Mesenchymal stem cell (in vitro differentiated cells and primary cell): ENCODE results near the gene OLFM2.

Experiments
- DNase-seq: peaks from one replicate; pipeline ENCODE4 v3.0.0-alpha.2; 2013
- H2AFZ ChIP-seq: one replicate; pipeline ENCODE4 v1.6.1; 2013; ENCODE audit warnings: low read depth, mild to moderate bottlenecking, control low read depth, inconsistent platforms, low read length, moderate library complexity
- H2AK5ac ChIP-seq: 2 replicates; pipeline ENCODE4 v1.6.1; 2013; ENCODE audit warnings: low read length, moderate library complexity, mild to moderate bottlenecking, inconsistent platforms; ENCODE audit not compliant: severe bottlenecking
- H2BK120ac ChIP-seq: one replicate; pipeline ENCODE4 v1.6.1; 2013; ENCODE audit warnings: low read depth, mild to moderate bottlenecking, inconsistent platforms, low read length, moderate library complexity
- H2BK12ac ChIP-seq, 2 experiments: one replicate each; pipeline ENCODE4 v1.6.1; 2013; ENCODE audit warnings: inconsistent platforms in 2 of 2, low read length in 2 of 2, mild to moderate bottlenecking in 2 of 2, moderate library complexity in 2 of 2, control low read depth in 1 of 2
- H2BK15ac ChIP-seq: one replicate; pipeline ENCODE4 v1.6.1; 2013; ENCODE audit warnings: mild to moderate bottlenecking, low read depth, inconsistent platforms; ENCODE audit not compliant: poor library complexity, severe bottlenecking
- H2BK5ac ChIP-seq: 2 replicates; pipeline ENCODE4 v1.6.1; 2013; ENCODE audit warnings: low read depth, mild to moderate bottlenecking, low read length, control low read depth, inconsistent platforms; ENCODE audit not compliant: poor library complexity, severe bottlenecking
- H3K14ac ChIP-seq, 2 experiments: one replicate each; pipeline ENCODE4 v1.6.1; 2013; ENCODE audit warnings: inconsistent platforms in 2 of 2, low read length in 2 of 2, control low read depth in 1 of 2, mild to moderate bottlenecking in 1 of 2, moderate library complexity in 1 of 2
- H3K18ac ChIP-seq, 2 experiments: one replicate each; pipeline ENCODE4 v1.6.1; 2013; ENCODE audit warnings: inconsistent platforms in 2 of 2, low read length in 2 of 2, control low read depth in 1 of 2, low read depth in 1 of 2, mild to moderate bottlenecking in 1 of 2
- H3K23ac ChIP-seq, 2 experiments: one replicate each; pipeline ENCODE4 v1.6.1; 2013; ENCODE audit warnings: inconsistent platforms in 2 of 2, low read length in 2 of 2, mild to moderate bottlenecking in 2 of 2, moderate library complexity in 2 of 2, control low read depth in 1 of 2
- H3K27ac ChIP-seq: 2 replicates; pipeline ENCODE4 v1.5.1; 2013; ENCODE audit warnings: mild to moderate bottlenecking, moderate library complexity, low read length, control low read depth, inconsistent platforms; ENCODE audit not compliant: poor library complexity, severe bottlenecking
- H3K27me3 ChIP-seq, 2 experiments: 2 replicates each; pipeline versions ENCODE4 v1.6.1 to v1.7.0; 2013; ENCODE audit warnings: low read length in 2 of 2, mild to moderate bottlenecking in 2 of 2, moderate library complexity in 2 of 2, control low read depth in 1 of 2, inconsistent platforms in 1 of 2; ENCODE audit not compliant: control insufficient read depth in 1 of 2, insufficient read depth in 1 of 2
- H3K36me3 ChIP-seq, 2 experiments: 2 replicates each; pipeline versions ENCODE4 v1.6.1 to v1.7.0; 2013; ENCODE audit warnings: low read length in 2 of 2, control low read depth in 1 of 2, inconsistent platforms in 1 of 2, low read depth in 1 of 2, mild to moderate bottlenecking in 1 of 2; ENCODE audit not compliant: insufficient read depth in 2 of 2, control insufficient read depth in 1 of 2
- H3K4ac ChIP-seq, 2 experiments: one replicate each; pipeline ENCODE4 v1.6.1; 2013; ENCODE audit warnings: inconsistent platforms in 2 of 2, low read length in 2 of 2, mild to moderate bottlenecking in 2 of 2, moderate library complexity in 2 of 2, control low read depth in 1 of 2, low read depth in 1 of 2
- H3K4me1 ChIP-seq: 2 replicates; pipeline ENCODE4 v1.6.1; 2013; ENCODE audit warnings: low read depth, low read length, control low read depth; ENCODE audit not compliant: control insufficient read depth, insufficient read depth
- H3K4me2 ChIP-seq: 2 replicates; pipeline ENCODE4 v1.6.1; 2013; ENCODE audit warnings: low read length, mild to moderate bottlenecking, inconsistent platforms; ENCODE audit not compliant: poor library complexity, severe bottlenecking
- H3K4me3 ChIP-seq, 2 experiments: 2 replicates each; pipeline versions ENCODE4 v1.5.1 to v1.7.0; 2013; ENCODE audit warnings: low read length in 2 of 2, mild to moderate bottlenecking in 2 of 2, control low read depth in 1 of 2, low read depth in 1 of 2; ENCODE audit not compliant: insufficient read depth in 1 of 2
- H3K79me1 ChIP-seq: replicated peaks from 2 replicates; pipeline ENCODE4 v1.6.1; 2013; ENCODE audit warnings: mild to moderate bottlenecking, control low read depth, low read length, inconsistent platforms; ENCODE audit not compliant: poor library complexity, severe bottlenecking
- H3K9ac ChIP-seq: 2 replicates; pipeline ENCODE4 v1.7.0; 2013; ENCODE audit warnings: mild to moderate bottlenecking, low read length, moderate library complexity
- H3K9me3 ChIP-seq: 2 replicates; pipeline ENCODE4 v1.7.0; 2013; ENCODE audit warnings: mild to moderate bottlenecking, low read length; ENCODE audit not compliant: control insufficient read depth
- H4K8ac ChIP-seq: one replicate; pipeline ENCODE4 v1.6.1; 2013; ENCODE audit warnings: inconsistent platforms, mild to moderate bottlenecking, low read length, moderate library complexity
- H4K91ac ChIP-seq: one replicate; pipeline ENCODE4 v1.6.1; 2013; ENCODE audit warnings: mild to moderate bottlenecking, low read length, inconsistent platforms
- WGBS: methylation state at CpG from one replicate; pipeline ENCODE4 v1.1.7; 2013; ENCODE audit warnings: mixed read lengths; 5-methylcytosine and 5-hydroxymethylcytosine counted together

The OLFM2 gene

DNA sequence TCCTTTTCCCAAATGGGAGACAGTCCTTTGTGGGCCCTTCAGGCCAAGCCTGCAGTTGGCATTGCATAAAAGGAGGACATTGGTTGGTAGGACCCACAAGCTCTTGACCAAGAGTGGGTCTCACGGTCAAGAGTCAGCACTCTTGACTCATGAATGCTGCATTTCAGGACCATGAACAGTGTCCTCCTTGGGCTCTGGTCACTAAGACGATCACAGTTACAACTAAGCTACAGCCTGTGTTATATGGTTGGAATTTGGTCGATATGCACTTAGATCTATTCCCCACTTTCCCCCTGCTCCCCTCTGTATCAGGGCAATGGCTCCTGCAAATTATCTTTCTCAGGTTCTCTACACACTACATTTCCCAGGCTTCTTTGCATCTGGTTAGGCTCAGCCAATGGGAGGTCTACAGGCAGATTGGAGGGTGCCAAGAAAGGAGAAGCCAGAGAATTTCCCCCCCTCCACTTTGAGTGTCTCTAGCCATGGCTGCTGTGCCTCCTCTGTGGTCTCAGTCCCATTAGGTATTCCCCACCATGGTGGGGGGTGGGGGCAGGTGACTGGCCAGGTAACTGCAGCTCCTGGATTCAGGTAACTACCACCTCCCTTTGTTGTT is 3.1 kb upstream of the OLFM2 start:
- Histone ChIP-seq H3K9ac (no peak overlapping the region), H3K4me1 (peaks cover 10% of the 10 kb centered on the region), H2AK5ac (no peak overlapping the region), H3K4ac (no peak overlapping the region), H3K4me3 (no peak overlapping the region), H3K14ac (no peak overlapping the region), H3K79me1 (no peaks in the 10 kb centered on the region), H2AFZ (no peak overlapping the region), H3K27me3 (peaks cover 20 to 41% of the 10 kb centered on the region in 2 experiments), H3K27ac (no peak overlapping the region), H2BK12ac (no peak overlapping the region), H4K91ac (no peak overlapping the region), H2BK5ac (no peak overlapping the region), H2BK120ac (no peak overlapping the region), H3K23ac (no peak overlapping the region), H4K8ac (no peak overlapping the region), H3K36me3 (no peaks in the 10 kb centered on the region), H2BK15ac (no peak overlapping the region), H3K4me2 (no peak overlapping the region), H3K18ac (no peak overlapping the region), H3K9me3 (peaks cover 13% of the 10 kb centered on the region)
- WGBS, result 75% methylated on average over 3 of the region's 3 CpGs
- peak; percentile 46 for DNase-seq

- H3K36me3 ChIP-seq, result no peaks in the 10 kb centered on the region
- H3K27me3 ChIP-seq, result peaks cover 33 to 54% of the 10 kb centered on the region in 2 experiments
- 19% methylated on average over 15 of the region's 20 CpGs for WGBS
Measured at GRCh38 chr19:9937001-9937411, 691 bp upstream of the OLFM2 start.

GRCh38 chr19:9935506-9936325 is 599 bp downstream of the OLFM2 start:
- Histone ChIP-seq H2BK15ac (no peak overlapping the region), H3K4me3 (peak overlapping the region in 1 of 2 experiments; percentile 88), H2BK12ac (peak overlapping the region in 1 of 2 experiments; percentile 40), H2BK5ac (no peak overlapping the region), H3K23ac (no peak overlapping the region), H2AK5ac (no peak overlapping the region), H3K36me3 (no peaks in the 10 kb centered on the region), H3K4me2 (no peak overlapping the region), H4K8ac (no peak overlapping the region), H2BK120ac (peak overlapping the region; percentile 39), H3K27me3 (peaks cover 33 to 52% of the 10 kb centered on the region in 2 experiments), H3K27ac (no peak overlapping the region), H2AFZ (no peak overlapping the region), H3K79me1 (no peaks in the 10 kb centered on the region), H3K4ac (peak overlapping the region in 1 of 2 experiments; percentile 7), H4K91ac (no peak overlapping the region), H3K4me1 (peaks cover 10% of the 10 kb centered on the region), H3K14ac (peak overlapping the region in 1 of 2 experiments; percentile 40), H3K9ac (peak overlapping the region; percentile 57), H3K9me3 (no peaks in the 10 kb centered on the region), H3K18ac (peak overlapping the region; percentile 4 to 28)
- 3% methylated on average over 32 of the region's 44 CpGs for WGBS
- no peak for DNase-seq

More at GRCh38 chr19:9937001-9937411, 691 bp upstream of the OLFM2 start:
- H2AFZ ChIP-seq, result no peak overlapping the region
- no peak overlapping the region for H2BK12ac ChIP-seq
- H3K18ac ChIP-seq, result no peak overlapping the region
- no peak overlapping the region for H3K14ac ChIP-seq
- H2BK5ac ChIP-seq, result no peak overlapping the region
- no peak for DNase-seq
- H3K23ac ChIP-seq, result no peak overlapping the region
- H3K4me1 ChIP-seq, result peaks cover 10% of the 10 kb centered on the region
- H3K79me1 ChIP-seq, result no peaks in the 10 kb centered on the region
- H2AK5ac ChIP-seq, result no peak overlapping the region
- peaks cover 2% of the 10 kb centered on the region for H3K9me3 ChIP-seq
- H4K8ac ChIP-seq, result no peak overlapping the region
- H3K9ac ChIP-seq, result no peak overlapping the region
- H3K27ac ChIP-seq, result no peak overlapping the region
- no peak overlapping the region for H4K91ac ChIP-seq
- no peak overlapping the region for H2BK120ac ChIP-seq
- no peak overlapping the region for H3K4ac ChIP-seq
- no peak overlapping the region for H3K4me3 ChIP-seq
- no peak overlapping the region for H3K4me2 ChIP-seq
- H2BK15ac ChIP-seq, result no peak overlapping the region
